ENCODE results near the gene CFAP58.
A peak's percentile ranks its signal among the peaks of the same experiment; 100 is the strongest.

The CFAP58 gene

GRCh38 chr10:104336821-104337467 lies 16.7 kb upstream of the CFAP58 start:
- DNase-seq (ENCODE audit: low spot score): no peak

DNA sequence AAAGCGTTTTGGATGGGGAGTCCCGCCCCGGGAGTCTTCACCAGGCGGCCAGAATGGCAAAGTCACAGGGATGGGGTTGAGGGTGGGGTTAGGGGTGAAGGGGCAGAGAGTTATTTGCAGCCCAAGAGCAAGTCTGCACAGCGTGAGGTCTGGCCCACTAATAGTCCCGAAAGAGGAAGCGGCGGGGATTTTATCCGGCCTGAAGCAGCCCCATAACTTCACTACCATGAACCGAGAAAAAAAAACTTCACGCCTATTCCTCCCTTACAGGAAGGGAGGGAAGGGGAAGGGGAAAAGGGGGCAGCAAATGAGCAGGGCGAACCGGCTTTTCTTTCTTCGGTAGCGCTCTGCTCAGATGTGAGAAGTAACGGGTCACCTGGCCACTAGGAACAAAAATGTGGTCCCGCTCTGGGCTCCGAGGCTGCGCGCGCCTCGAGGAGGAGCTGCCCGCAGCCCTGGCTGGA lies 16.1 kb upstream of the CFAP58 start:
- no peak for DNase-seq (ENCODE audit: low spot score)

- peak; percentile 77 for DNase-seq (ENCODE audit: low spot score)
Measured at GRCh38 chr10:104337985-104338735, 15.5 kb upstream of the CFAP58 start, which contains the start of gene ITPRIP. ITPRIP (minus strand) TSS chr10:104338465; CDS start chr10:104316051, 22,414 bp downstream.

DNA sequence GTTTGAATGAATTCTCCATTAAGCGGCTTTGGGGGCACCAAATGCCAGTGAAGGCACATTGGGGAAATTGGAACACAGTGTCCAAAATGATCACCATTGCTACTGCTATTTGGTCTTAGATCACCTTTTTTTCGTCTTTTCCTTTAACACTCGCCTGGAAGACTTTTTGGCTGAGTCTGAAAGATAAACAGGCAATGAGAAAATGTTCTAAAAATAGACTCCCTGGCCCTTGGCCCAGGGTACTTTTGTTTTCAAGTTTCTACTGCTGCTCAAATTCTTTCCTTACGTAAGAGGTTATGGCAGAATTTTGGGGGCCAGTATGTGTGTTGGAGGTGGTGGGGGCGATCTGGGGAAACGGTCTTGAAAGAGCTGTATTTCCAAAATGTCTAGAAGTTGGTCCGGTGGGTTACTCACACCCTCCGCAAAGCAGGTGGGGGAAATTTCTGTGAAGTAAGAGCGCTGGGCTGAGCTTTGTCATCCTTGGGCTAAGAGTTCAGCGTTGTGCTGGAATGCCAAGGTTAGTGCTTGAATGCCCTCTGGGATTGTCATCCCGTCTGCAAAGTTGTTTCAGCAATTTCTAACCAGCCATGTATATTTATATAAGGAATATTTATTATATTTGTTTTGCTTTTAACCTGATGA lies 14.0 kb upstream of the CFAP58 start:
- DNase-seq (ENCODE audit: low spot score): no peak

- DNase-seq (ENCODE audit: low spot score): no peak
Measured at GRCh38 chr10:104340111-104340526, 13.5 kb upstream of the CFAP58 start.

DNA sequence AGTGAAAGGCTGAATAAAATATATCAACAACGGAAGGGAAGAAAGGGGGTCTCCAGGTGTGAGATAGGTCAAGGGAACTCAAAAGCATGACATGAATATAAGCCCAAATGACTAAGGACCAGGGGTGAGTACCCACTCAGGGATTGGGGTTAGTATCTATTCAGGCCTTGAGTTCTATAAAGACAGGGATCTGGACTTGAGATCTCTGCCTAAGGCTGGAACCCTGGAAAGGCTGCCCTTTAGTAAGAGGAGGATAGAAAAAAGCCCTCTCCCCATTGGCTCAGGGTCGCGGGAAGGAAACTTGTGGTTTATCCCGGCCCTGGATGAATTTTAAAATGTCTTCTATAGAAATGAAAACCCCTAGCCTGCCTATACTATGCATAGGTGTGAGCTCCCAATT lies 13.0 kb upstream of the CFAP58 start:
- no peak for DNase-seq (ENCODE audit: low spot score)

DNA sequence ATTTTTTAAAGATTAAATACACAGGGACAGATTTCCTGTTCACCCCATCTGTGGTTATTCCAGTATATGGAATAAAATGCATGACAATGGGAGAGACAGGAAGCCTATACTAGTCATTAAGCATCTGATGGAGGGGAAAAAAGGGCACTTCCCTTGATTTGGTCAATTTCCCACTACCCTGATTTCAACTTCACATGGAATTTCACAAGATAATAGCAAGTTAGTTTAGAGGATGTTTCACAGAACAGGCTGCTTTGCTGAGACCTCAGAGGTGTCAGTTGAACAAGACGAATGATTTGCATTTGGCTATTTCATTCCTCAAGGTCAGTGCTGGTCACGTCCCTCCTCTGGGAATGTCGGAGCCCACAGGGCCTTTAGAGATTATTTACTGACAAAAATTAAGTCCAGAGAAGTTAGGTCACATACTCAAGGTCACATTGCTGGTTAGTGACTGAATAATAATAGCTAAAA lies 10.7 kb upstream of the CFAP58 start:
- DNase-seq (ENCODE audit: low spot score): no peak

DNA sequence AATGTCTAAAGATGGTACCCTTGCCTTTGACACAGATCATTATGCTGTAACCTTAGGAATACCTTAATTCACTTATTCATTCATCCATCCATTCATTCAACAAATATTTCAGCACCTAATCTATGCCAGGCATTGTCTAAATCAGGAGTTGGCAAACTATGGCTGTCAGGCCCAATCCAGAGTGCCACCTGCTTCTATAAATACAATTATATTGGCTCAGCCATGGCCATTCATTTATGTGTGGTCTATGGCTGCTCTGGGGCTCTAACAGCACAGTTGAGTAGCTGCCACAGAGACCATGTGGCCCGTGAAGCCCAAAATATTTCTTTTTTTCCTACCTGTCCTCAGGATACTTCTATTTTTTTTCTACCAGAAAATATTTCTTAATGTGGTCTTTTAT lies 9.4 kb upstream of the CFAP58 start:
- no peak for DNase-seq (ENCODE audit: low spot score)

DNA sequence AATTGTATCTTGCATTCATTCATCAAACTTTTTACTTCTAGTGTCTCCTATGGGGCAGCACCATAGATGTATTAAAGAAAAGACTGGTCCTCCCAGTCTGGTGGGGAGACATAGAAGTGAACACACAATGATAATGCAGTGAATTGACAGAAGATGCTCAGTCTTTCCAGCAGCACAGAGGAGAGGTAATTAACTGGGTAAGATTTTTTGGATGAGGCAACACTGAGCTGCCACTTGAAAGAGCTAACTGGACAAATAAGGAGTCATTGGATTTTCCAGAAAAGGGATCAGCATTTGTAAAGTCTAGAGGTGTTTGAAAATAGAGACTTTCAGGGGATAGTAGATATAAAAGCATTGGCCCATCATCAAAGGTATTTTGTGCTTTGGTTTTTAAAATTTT lies 8.1 kb upstream of the CFAP58 start:
- DNase-seq (ENCODE audit: low spot score): no peak

- DNase-seq (ENCODE audit: low spot score): no peak
Measured at GRCh38 chr10:104345941-104346340, 7.7 kb upstream of the CFAP58 start.

- DNase-seq (ENCODE audit: low spot score): no peak
Measured at GRCh38 chr10:104347295-104348045, 6.2 kb upstream of the CFAP58 start.

- no peak for DNase-seq (ENCODE audit: low spot score)
Measured at GRCh38 chr10:104348601-104349000, 5.0 kb upstream of the CFAP58 start.

DNA sequence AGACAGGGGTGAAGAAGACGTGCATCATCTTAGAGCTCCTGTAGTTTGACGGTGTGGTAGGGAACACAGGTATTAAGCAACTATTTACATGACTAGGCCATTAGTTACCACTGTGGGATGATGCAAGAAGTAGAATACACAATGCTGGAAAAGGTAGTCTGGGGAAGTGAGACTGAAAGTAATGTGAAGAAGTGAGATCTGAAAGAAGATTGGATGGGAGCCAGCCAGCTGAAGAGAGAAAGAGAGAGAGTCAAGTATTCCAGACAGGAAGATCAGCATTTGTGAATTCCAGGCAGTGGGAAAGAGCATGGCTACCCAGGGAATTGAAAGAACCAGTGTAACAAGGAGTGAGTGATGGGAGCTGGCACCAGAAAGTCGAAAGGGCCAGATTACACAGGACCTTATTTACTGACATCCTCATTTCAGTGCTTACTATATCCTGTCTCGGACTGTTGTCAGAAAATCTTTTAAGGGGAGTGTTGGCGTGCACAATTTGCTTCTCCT lies 4.0 kb upstream of the CFAP58 start:
- no peak for DNase-seq (ENCODE audit: low spot score)

DNA sequence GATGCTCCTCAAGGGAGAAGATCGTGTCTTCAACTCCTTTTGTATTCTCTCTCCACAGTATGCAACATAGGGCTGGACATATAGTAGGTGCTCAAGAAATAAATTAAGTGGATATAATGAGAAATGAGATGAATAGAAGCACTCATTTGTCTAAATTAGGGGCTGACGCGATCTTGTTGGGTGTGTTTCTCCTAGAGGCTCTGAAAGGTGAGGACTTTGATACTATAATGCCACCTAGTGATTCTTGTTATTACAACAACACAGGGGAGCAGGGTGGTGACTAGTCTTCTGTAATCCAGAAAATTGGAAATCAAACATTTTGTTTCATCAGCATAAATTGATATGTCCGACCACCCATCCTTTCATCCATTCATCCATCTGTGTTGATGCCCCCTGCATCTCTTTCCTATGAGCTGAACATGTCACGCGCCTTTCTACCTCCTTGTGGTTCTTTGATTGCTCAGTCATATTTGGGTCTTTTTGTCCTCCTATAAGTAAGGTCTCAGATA lies 3.5 kb upstream of the CFAP58 start:
- peak; percentile 50 for DNase-seq (ENCODE audit: low spot score)

- DNase-seq (ENCODE audit: low spot score): peak; percentile 68
Measured at GRCh38 chr10:104351061-104351702, 2.5 kb upstream of the CFAP58 start.

- DNase-seq (ENCODE audit: low spot score): no peak
Measured at GRCh38 chr10:104351919-104352318, 1.7 kb upstream of the CFAP58 start.

DNA sequence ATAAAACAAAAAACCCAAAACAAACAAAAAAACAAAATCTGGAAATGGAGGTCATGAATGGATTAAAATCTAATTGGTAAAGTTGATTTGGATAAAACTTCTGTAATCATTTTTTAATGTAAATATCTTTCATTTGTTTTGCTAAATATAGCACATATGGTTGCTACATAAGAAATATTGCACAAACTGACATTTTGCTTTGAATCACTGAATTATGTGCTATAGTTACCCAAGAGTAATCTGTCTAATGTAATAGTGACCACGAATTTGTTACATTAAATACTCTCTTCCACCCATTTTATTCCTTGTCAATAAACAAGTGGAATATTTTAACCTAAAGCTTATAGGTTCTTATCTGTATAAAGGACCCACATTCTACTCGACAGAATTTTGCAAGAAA lies 6.2 kb downstream of the CFAP58 start:
- DNase-seq (ENCODE audit: low spot score): no peak

GRCh38 chr10:104367904-104368303 lies 14.3 kb downstream of the CFAP58 start:
- no peak for DNase-seq (ENCODE audit: low spot score)

DNA sequence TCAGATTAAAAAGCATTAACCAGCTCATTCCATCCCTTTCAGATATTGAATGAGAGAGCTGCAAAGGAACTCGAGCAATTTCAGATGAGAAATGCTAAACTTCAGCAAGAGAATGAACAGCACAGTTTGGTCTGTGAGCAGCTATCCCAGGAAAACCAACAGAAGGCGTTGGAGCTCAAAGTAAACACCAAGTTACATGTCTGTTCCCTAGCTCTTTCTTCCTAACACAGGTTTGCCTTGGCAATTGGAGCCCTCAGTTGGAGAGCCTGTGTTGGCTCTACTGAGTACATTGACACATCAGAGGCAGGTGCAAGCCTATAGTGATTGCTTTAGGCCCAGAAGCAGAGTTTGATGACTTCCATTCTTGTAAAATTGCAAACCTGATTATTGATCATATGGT lies 14.7 kb downstream of the CFAP58 start:
- DNase-seq (ENCODE audit: low spot score): no peak

- no peak for DNase-seq (ENCODE audit: low spot score)
Measured at GRCh38 chr10:104371753-104372152, 18.1 kb downstream of the CFAP58 start.

GRCh38 chr10:104374591-104374990 lies 21.0 kb downstream of the CFAP58 start:
- no peak for DNase-seq (ENCODE audit: low spot score)
